HEK293 (cell line): Measurements from ENCODE around the gene SCAMP5.

Experiments
- CTCF ChIA-PET: fragments of 350-600 bp; formaldehyde crosslinking; extraction: SDS; loops from one replicate; lab custom pipeline; 2021; ENCODE audit warnings: antibody characterized with exemption; lab: Yijun Ruan, JAX
- POLR2A ChIA-PET: fragments of 300-600 bp; formaldehyde crosslinking; extraction: SDS; loops from one replicate; lab custom pipeline; 2020; ENCODE audit warnings: antibody characterized with exemption, inconsistent platforms; lab: Yijun Ruan, JAX
- H3K27ac ChIP-seq: fragments of 200-500 bp; sonication (Bioruptor generic); 2 replicates; pipeline ENCODE4 v1.5.1; 2014; ENCODE audit warnings: low read depth, low read length, control low read depth, inconsistent platforms; ENCODE audit errors: extremely low read depth
- H3K36me3 ChIP-seq, 2 experiments: fragments of 200-500 bp in 1 of 2; sonication (Bioruptor generic) in 1 of 2; 1 replicate in 1 of 2; 2 replicates in 1 of 2; pipeline ENCODE4 v1.5.1; 2014 to 2017; ENCODE audit warnings: inconsistent platforms in 2 of 2, low read length in 2 of 2; ENCODE audit not compliant: control insufficient read depth in 2 of 2, insufficient read depth in 1 of 2
- H3K4me1 ChIP-seq: fragments of 200-500 bp; sonication (Bioruptor generic); 2 replicates; pipeline ENCODE4 v1.5.1; 2014; ENCODE audit warnings: mild to moderate bottlenecking, low read length, inconsistent platforms; ENCODE audit not compliant: control insufficient read depth, insufficient read depth
- H3K4me3 ChIP-seq: 2 replicates; pipeline ENCODE4 v1.5.1; 2011; ENCODE audit warnings: low read depth, mild to moderate bottlenecking, control low read depth, low read length, moderate library complexity
- H3K9me3 ChIP-seq: fragments of 200-500 bp; sonication (Bioruptor generic); 2 replicates; pipeline ENCODE4 v1.5.1; 2014; ENCODE audit warnings: low read depth, low read length, inconsistent platforms; ENCODE audit not compliant: control insufficient read depth, insufficient read depth
- IKZF3 ChIP-seq: fragments of 450-650 bp; IDR thresholded peaks from 2 replicates; pipeline ENCODE4 v1.5.0; 2018; ENCODE audit warnings: missing biosample characterization, mild to moderate bottlenecking, missing genetic modification characterization, moderate library complexity
- KLF17 ChIP-seq: fragments of 450-650 bp; formaldehyde crosslinking; IDR thresholded peaks from 2 replicates; pipeline ENCODE4 v1.5.1; 2016; ENCODE audit warnings: missing biosample characterization, missing genetic modification characterization
- MYNN ChIP-seq: fragments of 450-650 bp; formaldehyde crosslinking; IDR thresholded peaks from 2 replicates; pipeline ENCODE4 v1.5.1; 2016; ENCODE audit warnings: missing biosample characterization, missing genetic modification characterization, borderline replicate concordance
- TCF7L2 ChIP-seq: IDR thresholded peaks from 2 replicates; pipeline ENCODE4 v1.6.1; 2011; ENCODE audit warnings: low read depth, mild to moderate bottlenecking, inconsistent platforms, low read length, moderate library complexity, borderline replicate concordance
- TRIM28 ChIP-seq: IDR thresholded peaks from 2 replicates; pipeline ENCODE4 v1.6.1; 2011; ENCODE audit warnings: low read length, control low read depth, borderline replicate concordance
- YY1 ChIP-seq: fragments of 450-650 bp; formaldehyde crosslinking; IDR thresholded peaks from 2 replicates; pipeline ENCODE4 v1.5.1; 2018; ENCODE audit warnings: missing biosample characterization, missing genetic modification characterization
- ZEB2 ChIP-seq: fragments of 450-650 bp; formaldehyde crosslinking; IDR thresholded peaks from 2 replicates; pipeline ENCODE4 v1.5.1; 2016; ENCODE audit warnings: missing biosample characterization, missing genetic modification characterization
- ZIC2 ChIP-seq: fragments of 450-650 bp; formaldehyde crosslinking; IDR thresholded peaks from 2 replicates; pipeline ENCODE4 v1.5.1; 2016; ENCODE audit warnings: missing biosample characterization, missing genetic modification characterization
- ZNF10 ChIP-seq: fragments of 450-650 bp; formaldehyde crosslinking; IDR thresholded peaks from 2 replicates; pipeline ENCODE4 v1.5.1; 2017; ENCODE audit warnings: missing biosample characterization, missing genetic modification characterization
- ZNF155 ChIP-seq: fragments of 450-650 bp; formaldehyde crosslinking; IDR thresholded peaks from 2 replicates; pipeline ENCODE4 v1.5.1; 2016; ENCODE audit warnings: missing biosample characterization, missing genetic modification characterization
- ZNF157 ChIP-seq: fragments of 450-650 bp; formaldehyde crosslinking; IDR thresholded peaks from 2 replicates; pipeline ENCODE4 v1.5.1; 2016; ENCODE audit warnings: missing biosample characterization, missing genetic modification characterization
- ZNF214 ChIP-seq: fragments of 450-650 bp; formaldehyde crosslinking; IDR thresholded peaks from 2 replicates; pipeline ENCODE4 v1.5.1; 2017; ENCODE audit warnings: missing biosample characterization, mild to moderate bottlenecking, missing genetic modification characterization, borderline replicate concordance
- ZNF366 ChIP-seq: fragments of 450-650 bp; formaldehyde crosslinking; conservative IDR thresholded peaks from 2 replicates; pipeline ENCODE4 v1.5.1; 2016; ENCODE audit warnings: missing biosample characterization, missing genetic modification characterization
- ZNF404 ChIP-seq: fragments of 450-650 bp; formaldehyde crosslinking; IDR thresholded peaks from 2 replicates; pipeline ENCODE4 v1.5.1; 2017; ENCODE audit warnings: missing biosample characterization, missing genetic modification characterization
- ZNF514 ChIP-seq: fragments of 450-650 bp; formaldehyde crosslinking; IDR thresholded peaks from 2 replicates; pipeline ENCODE4 v1.5.1; 2016; ENCODE audit warnings: missing biosample characterization, missing genetic modification characterization
- ZNF521 ChIP-seq: fragments of 450-650 bp; formaldehyde crosslinking; IDR thresholded peaks from 2 replicates; pipeline ENCODE4 v1.5.1; 2017; ENCODE audit warnings: missing biosample characterization, mild to moderate bottlenecking, missing genetic modification characterization
- ZNF544 ChIP-seq: fragments of 450-650 bp; formaldehyde crosslinking; IDR thresholded peaks from 2 replicates; pipeline ENCODE4 v1.5.0; 2017; ENCODE audit warnings: missing biosample characterization, missing genetic modification characterization
- ZNF571 ChIP-seq: fragments of 450-650 bp; formaldehyde crosslinking; IDR thresholded peaks from 2 replicates; pipeline ENCODE4 v1.5.0; 2017; ENCODE audit warnings: missing biosample characterization, missing genetic modification characterization
- ZNF623 ChIP-seq: fragments of 450-650 bp; formaldehyde crosslinking; IDR thresholded peaks from 2 replicates; pipeline ENCODE4 v1.5.1; 2016; ENCODE audit warnings: missing biosample characterization, missing genetic modification characterization
- ZNF645 ChIP-seq: fragments of 450-650 bp; formaldehyde crosslinking; IDR thresholded peaks from 2 replicates; pipeline ENCODE4; 2016; ENCODE audit warnings: missing biosample characterization, missing genetic modification characterization
- ZNF660 ChIP-seq: fragments of 450-650 bp; IDR thresholded peaks from 2 replicates; pipeline ENCODE4 v1.5.1; 2018; ENCODE audit warnings: missing biosample characterization, mild to moderate bottlenecking, missing genetic modification characterization
- ZNF664 ChIP-seq: fragments of 450-650 bp; formaldehyde crosslinking; IDR thresholded peaks from 2 replicates; pipeline ENCODE4 v1.5.1; 2016; ENCODE audit warnings: missing biosample characterization, missing genetic modification characterization
- TF ChIP-seq, protein P1 (sequence below): fragments of 450-650 bp; formaldehyde crosslinking; IDR thresholded peaks from 2 replicates; pipeline ENCODE4 v1.5.1; 2016; ENCODE audit warnings: missing biosample characterization, missing genetic modification characterization
- TF ChIP-seq, protein P2 (sequence below): fragments of 450-650 bp; formaldehyde crosslinking; IDR thresholded peaks from 2 replicates; pipeline ENCODE4 v1.5.1; 2017; ENCODE audit warnings: missing biosample characterization, missing genetic modification characterization

The SCAMP5 gene

DNA sequence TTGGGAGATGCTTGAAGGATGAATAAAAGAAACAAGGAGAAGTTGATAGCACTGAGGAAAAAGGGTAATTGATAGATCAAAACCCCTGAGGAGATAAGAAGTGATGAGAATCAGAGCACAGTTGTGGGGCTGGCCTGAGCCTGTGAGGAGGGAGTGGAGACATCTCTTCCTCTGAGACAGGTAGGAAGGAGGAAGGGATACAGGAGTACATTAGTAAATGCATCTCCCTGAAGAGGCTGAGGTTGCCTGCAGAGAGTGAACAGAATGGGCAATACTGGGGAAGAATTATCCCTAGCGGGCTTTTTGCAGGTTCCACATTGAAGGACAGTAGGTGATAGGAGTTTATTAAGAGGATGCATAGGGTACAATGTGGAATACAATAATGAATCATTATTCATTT, 17.3 kb upstream of the SCAMP5 start:
- CTCF ChIA-PET: interaction anchor here (0.6 to 1.3 kb wide), 5 partner anchors 10 to 330 kb away, joined by 3 to 4 read pairs (median 3); partner anchors contain the start of gene RPP25
- no peak for TF ChIP-seq IKZF3 (tag by site-specific recombination)
- no peak for TF ChIP-seq ZNF404 (tag by site-specific recombination)
- TF ChIP-seq ZEB2: no peak
- TF ChIP-seq ZNF664 (tag by site-specific recombination): no peak
- TF ChIP-seq ZNF571: no peak
- TF ChIP-seq ZNF645 (tag by site-specific recombination): no peak
- TF ChIP-seq ZNF623 (tag by site-specific recombination): no peak
- TF ChIP-seq ZNF214 (tag by site-specific recombination): no peak
- TF ChIP-seq ZNF514: no peak
- TF ChIP-seq ZNF157 (tag by site-specific recombination): no peak
- no peak for TF ChIP-seq TCF7L2
- TF ChIP-seq, protein P1, sequence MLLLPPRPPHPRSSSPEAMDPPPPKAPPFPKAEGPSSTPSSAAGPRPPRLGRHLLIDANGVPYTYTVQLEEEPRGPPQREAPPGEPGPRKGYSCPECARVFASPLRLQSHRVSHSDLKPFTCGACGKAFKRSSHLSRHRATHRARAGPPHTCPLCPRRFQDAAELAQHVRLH (tag by site-specific recombination): no peak
- no peak for TF ChIP-seq MYNN (tag by site-specific recombination)
- TF ChIP-seq ZNF521 (tag by site-specific recombination): no peak
- TF ChIP-seq TRIM28: no peak
- no peak for TF ChIP-seq ZNF155 (tag by site-specific recombination)
- Histone ChIP-seq H3K9me3 (no peaks in the 10 kb centered on the region), H3K4me1 (no peaks in the 10 kb centered on the region), H3K36me3 (no peaks in the 10 kb centered on the region), H3K27ac (no peak overlapping the region), H3K4me3 (no peak overlapping the region)
- POLR2A ChIA-PET: interaction anchor here (1.0 kb wide), 1 partner anchor 18 kb away, joined by 4 read pairs; the partner anchor contains the start of gene SCAMP5

- no peaks in the 10 kb centered on the region for H3K36me3 ChIP-seq
- H3K4me1 ChIP-seq: no peaks in the 10 kb centered on the region
- no peak overlapping the region for H3K4me3 ChIP-seq
- 0 out of 2 replicates have a peak, but pooled peaks have one; percentile 15 for TF ChIP-seq KLF17 (tag by site-specific recombination)
- 0 out of 2 replicates have a peak, but pooled peaks have one; percentile 29 for TF ChIP-seq ZNF660 (tag by site-specific recombination)
- 0 out of 2 replicates have a peak, but pooled peaks have one; percentile 14 for TF ChIP-seq ZIC2 (tag by site-specific recombination)
- TF ChIP-seq ZNF10 (tag by site-specific recombination): 0 out of 2 replicates have a peak, but pooled peaks have one; percentile 40
- TF ChIP-seq, protein P2, sequence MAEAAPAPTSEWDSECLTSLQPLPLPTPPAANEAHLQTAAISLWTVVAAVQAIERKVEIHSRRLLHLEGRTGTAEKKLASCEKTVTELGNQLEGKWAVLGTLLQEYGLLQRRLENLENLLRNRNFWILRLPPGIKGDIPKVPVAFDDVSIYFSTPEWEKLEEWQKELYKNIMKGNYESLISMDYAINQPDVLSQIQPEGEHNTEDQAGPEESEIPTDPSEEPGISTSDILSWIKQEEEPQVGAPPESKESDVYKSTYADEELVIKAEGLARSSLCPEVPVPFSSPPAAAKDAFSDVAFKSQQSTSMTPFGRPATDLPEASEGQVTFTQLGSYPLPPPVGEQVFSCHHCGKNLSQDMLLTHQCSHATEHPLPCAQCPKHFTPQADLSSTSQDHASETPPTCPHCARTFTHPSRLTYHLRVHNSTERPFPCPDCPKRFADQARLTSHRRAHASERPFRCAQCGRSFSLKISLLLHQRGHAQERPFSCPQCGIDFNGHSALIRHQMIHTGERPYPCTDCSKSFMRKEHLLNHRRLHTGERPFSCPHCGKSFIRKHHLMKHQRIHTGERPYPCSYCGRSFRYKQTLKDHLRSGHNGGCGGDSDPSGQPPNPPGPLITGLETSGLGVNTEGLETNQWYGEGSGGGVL (tag by site-specific recombination): 0 out of 2 replicates have a peak, but pooled peaks have one; percentile 13
- no peak for TF ChIP-seq YY1 (tag by site-specific recombination)
- TF ChIP-seq ZNF544: no peak
- no peak for TF ChIP-seq ZNF366 (tag by site-specific recombination)
- ChIA-PET POLR2A (interaction anchor here (1.0 kb wide), 1 partner anchor 17 kb away, joined by 4 read pairs; the partner anchor contains the start of gene SCAMP5), CTCF (interaction anchor here (0.6 to 1.9 kb wide), 4 partner anchors 9 to 330 kb away, joined by 3 to 8 read pairs (median 3); partner anchors contain the start of gene RPP25)
- no peak overlapping the region for H3K27ac ChIP-seq
- no peaks in the 10 kb centered on the region for H3K9me3 ChIP-seq
These were observed 16.9 kb upstream of the SCAMP5 start for GRCh38 chr15:74978503-74978902.
